ENCODE results near the gene USP28. TPM values are rescaled to one million over a fixed set of nuclear protein-coding genes. Genes with fewer than 3 reads are reported as not detected.

The USP28 gene
- total RNA-seq, 1 donor from 2014 or later: 14.2 TPM

DNA sequence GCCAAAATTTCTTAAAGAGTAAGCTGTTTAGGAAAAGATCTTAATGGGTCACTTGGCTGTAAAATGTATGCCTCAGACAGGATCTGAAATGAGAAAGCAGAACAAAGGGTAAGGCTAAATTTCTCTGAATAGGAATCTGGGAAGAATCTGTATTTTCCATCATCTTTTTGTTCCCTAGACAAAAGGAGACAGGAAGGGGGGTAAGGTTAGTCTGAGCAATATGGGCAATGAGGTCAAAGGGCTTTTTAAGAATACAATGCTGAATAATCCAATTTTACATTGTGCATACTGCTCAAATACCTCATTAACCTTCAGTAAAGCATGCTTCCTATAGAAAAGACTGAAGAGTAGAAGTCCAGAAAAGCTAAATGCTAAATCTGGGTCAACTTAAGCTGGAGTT is 61.2 kb downstream of the USP28 start:
- Mint-ChIP-seq H3K4me3 (no peak overlapping the region), H3K4me1 (peaks cover 27% of the 10 kb centered on the region), H3K36me3 (peaks cover 43% of the 10 kb centered on the region), H3K27me3 (ENCODE audit: insufficient read depth, low read depth) (no peaks in the 10 kb centered on the region), H3K27ac (no peak overlapping the region), H3K9me3 (no peaks in the 10 kb centered on the region)
- peaks cover 22% of the 10 kb centered on the region for H3K4me1 ChIP-seq
- DNase-seq (ENCODE audit: low spot score): peak; percentile 58
- peak overlapping the region; percentile 14 for H3K4me3 ChIP-seq
- H3K36me3 ChIP-seq: peaks cover 4% of the 10 kb centered on the region
- H3F3A ChIP-seq (ENCODE audit: low read depth): peaks cover 8% of the 10 kb centered on the region
- no peaks in the 10 kb centered on the region for H3K9me3 ChIP-seq (ENCODE audit: low read depth)
- TF ChIP-seq EZH2phosphoT487 (IDR thresholded peaks at IDR 0.05) (no peak), EZH2 (IDR thresholded peaks at IDR 0.05) (no peak)
- TF ChIP-seq, protein P1, sequence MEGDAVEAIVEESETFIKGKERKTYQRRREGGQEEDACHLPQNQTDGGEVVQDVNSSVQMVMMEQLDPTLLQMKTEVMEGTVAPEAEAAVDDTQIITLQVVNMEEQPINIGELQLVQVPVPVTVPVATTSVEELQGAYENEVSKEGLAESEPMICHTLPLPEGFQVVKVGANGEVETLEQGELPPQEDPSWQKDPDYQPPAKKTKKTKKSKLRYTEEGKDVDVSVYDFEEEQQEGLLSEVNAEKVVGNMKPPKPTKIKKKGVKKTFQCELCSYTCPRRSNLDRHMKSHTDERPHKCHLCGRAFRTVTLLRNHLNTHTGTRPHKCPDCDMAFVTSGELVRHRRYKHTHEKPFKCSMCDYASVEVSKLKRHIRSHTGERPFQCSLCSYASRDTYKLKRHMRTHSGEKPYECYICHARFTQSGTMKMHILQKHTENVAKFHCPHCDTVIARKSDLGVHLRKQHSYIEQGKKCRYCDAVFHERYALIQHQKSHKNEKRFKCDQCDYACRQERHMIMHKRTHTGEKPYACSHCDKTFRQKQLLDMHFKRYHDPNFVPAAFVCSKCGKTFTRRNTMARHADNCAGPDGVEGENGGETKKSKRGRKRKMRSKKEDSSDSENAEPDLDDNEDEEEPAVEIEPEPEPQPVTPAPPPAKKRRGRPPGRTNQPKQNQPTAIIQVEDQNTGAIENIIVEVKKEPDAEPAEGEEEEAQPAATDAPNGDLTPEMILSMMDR (IDR thresholded peaks at IDR 0.05): no peak
- peak overlapping the region; percentile 67 for H3K4me2 ChIP-seq
- no peaks in the 10 kb centered on the region for H3K27me3 ChIP-seq
- no peak overlapping the region for H2AFZ ChIP-seq (replicated peaks)
- H4K20me1 ChIP-seq (ENCODE audit: low read depth): no peaks in the 10 kb centered on the region
- H3K9ac ChIP-seq: no peak overlapping the region
- peak overlapping the region; percentile 70 for H3K27ac ChIP-seq
- no peaks in the 10 kb centered on the region for H3K79me2 ChIP-seq (ENCODE audit: low read depth)

DNA sequence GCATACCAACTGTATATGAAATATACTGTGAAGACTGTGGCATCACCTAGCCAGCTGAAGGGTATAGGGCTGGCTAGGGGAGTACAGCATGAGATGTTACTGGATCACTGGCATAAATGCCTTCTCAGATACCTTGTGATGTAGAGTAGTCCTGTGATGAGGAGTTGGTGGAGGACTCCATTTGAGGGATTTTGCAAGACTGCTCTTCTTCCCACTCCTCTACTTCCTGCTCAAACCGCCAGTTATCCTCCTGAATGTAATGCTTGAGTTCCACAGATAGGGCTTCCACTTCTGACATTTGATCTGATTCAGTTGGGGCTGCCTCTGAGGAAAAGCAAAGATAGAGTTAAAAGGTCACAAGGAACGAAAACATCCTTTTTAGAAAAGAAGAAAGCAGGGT is 66.4 kb downstream of the USP28 start:
- Histone ChIP-seq H3K4me1 (peaks cover 14% of the 10 kb centered on the region), H4K20me1 (ENCODE audit: low read depth) (no peaks in the 10 kb centered on the region), H3K27ac (no peak overlapping the region), H3K9ac (no peak overlapping the region), H3F3A (ENCODE audit: low read depth) (no peaks in the 10 kb centered on the region), H2AFZ (replicated peaks) (no peak overlapping the region), H3K79me2 (ENCODE audit: low read depth) (no peaks in the 10 kb centered on the region), H3K4me2 (no peak overlapping the region), H3K27me3 (no peaks in the 10 kb centered on the region), H3K4me3 (no peak overlapping the region), H3K9me3 (ENCODE audit: low read depth) (no peaks in the 10 kb centered on the region), H3K36me3 (peaks cover 4% of the 10 kb centered on the region)
- H3K9me3 Mint-ChIP-seq: no peaks in the 10 kb centered on the region
- H3K27me3 Mint-ChIP-seq (ENCODE audit: insufficient read depth, low read depth): no peaks in the 10 kb centered on the region
- H3K27ac Mint-ChIP-seq: no peak overlapping the region
- H3K4me3 Mint-ChIP-seq: no peak overlapping the region
- peaks cover 13% of the 10 kb centered on the region for H3K4me1 Mint-ChIP-seq
- no peak for TF ChIP-seq EZH2 (IDR thresholded peaks at IDR 0.05)
- peaks cover 43% of the 10 kb centered on the region for H3K36me3 Mint-ChIP-seq
- DNase-seq (ENCODE audit: low spot score): no peak

GRCh38 chr11:113806406-113806805 is 69.0 kb downstream of the USP28 start:
- Mint-ChIP-seq H3K27me3 (ENCODE audit: insufficient read depth, low read depth) (no peaks in the 10 kb centered on the region), H3K4me1 (no peaks in the 10 kb centered on the region), H3K36me3 (peaks cover 44% of the 10 kb centered on the region), H3K9me3 (no peaks in the 10 kb centered on the region), H3K27ac (no peak overlapping the region), H3K4me3 (no peak overlapping the region)
- H3K27me3 ChIP-seq: no peaks in the 10 kb centered on the region
- no peaks in the 10 kb centered on the region for H3K4me1 ChIP-seq
- H3K27ac ChIP-seq: no peak overlapping the region
- peak; percentile 80 for DNase-seq (ENCODE audit: low spot score)
- H3F3A ChIP-seq (ENCODE audit: low read depth): no peaks in the 10 kb centered on the region
- H3K9me3 ChIP-seq (ENCODE audit: low read depth): no peaks in the 10 kb centered on the region
- no peaks in the 10 kb centered on the region for H3K79me2 ChIP-seq (ENCODE audit: low read depth)
- H3K36me3 ChIP-seq: no peaks in the 10 kb centered on the region
- H3K4me2 ChIP-seq: no peak overlapping the region
- H3K4me3 ChIP-seq: no peak overlapping the region
- H3K9ac ChIP-seq: no peak overlapping the region
- TF ChIP-seq, protein P1 (IDR thresholded peaks at IDR 0.05): peak; percentile 79
- no peak for TF ChIP-seq EZH2 (IDR thresholded peaks at IDR 0.05)
- H4K20me1 ChIP-seq (ENCODE audit: low read depth): no peaks in the 10 kb centered on the region
- H2AFZ ChIP-seq (replicated peaks): no peak overlapping the region

GRCh38 chr11:113805640-113806039 is 69.7 kb downstream of the USP28 start:
- no peaks in the 10 kb centered on the region for H3K36me3 ChIP-seq
- H3K9ac ChIP-seq: no peak overlapping the region
- Mint-ChIP-seq H3K27me3 (ENCODE audit: insufficient read depth, low read depth) (no peaks in the 10 kb centered on the region), H3K27ac (no peak overlapping the region), H3K9me3 (no peaks in the 10 kb centered on the region), H3K36me3 (peaks cover 44% of the 10 kb centered on the region), H3K4me1 (no peaks in the 10 kb centered on the region), H3K4me3 (no peak overlapping the region)
- no peak overlapping the region for H3K4me2 ChIP-seq
- no peaks in the 10 kb centered on the region for H3K4me1 ChIP-seq
- no peak for DNase-seq (ENCODE audit: low spot score)
- H4K20me1 ChIP-seq (ENCODE audit: low read depth): no peaks in the 10 kb centered on the region
- TF ChIP-seq EZH2phosphoT487 (IDR thresholded peaks at IDR 0.05): no peak
- no peak for TF ChIP-seq EZH2 (IDR thresholded peaks at IDR 0.05)
- TF ChIP-seq, protein P1 (IDR thresholded peaks at IDR 0.05): no peak
- no peaks in the 10 kb centered on the region for H3K79me2 ChIP-seq (ENCODE audit: low read depth)
- H2AFZ ChIP-seq (replicated peaks): no peak overlapping the region
- H3K9me3 ChIP-seq (ENCODE audit: low read depth): no peaks in the 10 kb centered on the region
- H3K27me3 ChIP-seq: no peaks in the 10 kb centered on the region
- no peak overlapping the region for H3K4me3 ChIP-seq
- H3F3A ChIP-seq (ENCODE audit: low read depth): no peaks in the 10 kb centered on the region
- H3K27ac ChIP-seq: no peak overlapping the region
